OCI-LY3 (cell line): ENCODE data around the gene ANKRD44.

ENCODE experiments used
- H2AFZ ChIP-seq: fragments of 200-600, 300-600 bp; shearing (Covaris generic); 2 replicates; pipeline ENCODE4 v1.6.0; 2014; ENCODE audit warnings: antibody characterized with exemption, low read depth, low read length
- H3K27ac ChIP-seq: fragments of 200-600, 300-600 bp; sonication (generic); 2 replicates; pipeline ENCODE4 v1.5.1; 2014; ENCODE audit warnings: mild to moderate bottlenecking, low read length, moderate library complexity, mixed read lengths
- H3K27me3 ChIP-seq: fragments of 200-600, 300-600 bp; sonication (generic); 2 replicates; pipeline ENCODE4 v1.6.1; 2014; ENCODE audit warnings: low read depth, low read length, mixed read lengths
- H3K36me3 ChIP-seq: fragments of 200-600, 300-600 bp; sonication (generic); replicated peaks from 2 replicates; pipeline ENCODE3; 2014; ENCODE audit warnings: low read depth, low read length, mixed read lengths
- H3K4me1 ChIP-seq: fragments of 300-600, 200-600 bp; sonication (generic); 2 replicates; pipeline ENCODE4 v1.6.1; 2014; ENCODE audit warnings: low read length, mixed read lengths
- H3K4me2 ChIP-seq: fragments of 200-600, 300-600 bp; sonication (generic); 2 replicates; pipeline ENCODE4 v1.6.1; 2014; ENCODE audit warnings: low read length, mixed read lengths
- H3K4me3 ChIP-seq: fragments of 300-600, 200-600 bp; sonication (generic); 2 replicates; pipeline ENCODE4 v1.5.1; 2014; ENCODE audit warnings: antibody characterized with exemption, mild to moderate bottlenecking, low read length, moderate library complexity
- H3K79me2 ChIP-seq: fragments of 300-600, 200-600 bp; shearing (Covaris generic); 2 replicates; pipeline ENCODE4 v1.6.1; 2014; ENCODE audit warnings: mild to moderate bottlenecking, low read length, mixed read lengths
- H3K9ac ChIP-seq: fragments of 300-600, 200-600 bp; shearing (Covaris generic); 2 replicates; pipeline ENCODE4 v1.6.0; 2014; ENCODE audit warnings: mild to moderate bottlenecking, low read length, moderate library complexity
- H3K9me3 ChIP-seq: fragments of 200-600, 300-600 bp; shearing (Covaris generic); 2 replicates; pipeline ENCODE4 v1.6.1; 2014; ENCODE audit warnings: low read length, mixed read lengths; ENCODE audit not compliant: insufficient read depth
- H4K20me1 ChIP-seq: fragments of 200-600, 300-600 bp; sonication (generic); 2 replicates; pipeline ENCODE4 v1.6.1; 2016; ENCODE audit warnings: low read length, mixed read lengths; ENCODE audit not compliant: insufficient read depth
- EZH2phosphoT487 ChIP-seq: fragments of 200-600 bp; shearing (Covaris generic); IDR thresholded peaks from 2 replicates; pipeline ENCODE4 v1.6.1; 2018; ENCODE audit warnings: antibody characterized with exemption, mixed run types, low read depth
- TF ChIP-seq, protein P1 (sequence below): fragments of 200-600, 300-600 bp; sonication (generic); IDR thresholded peaks from 2 replicates; pipeline ENCODE4 v1.5.1; 2014; ENCODE audit warnings: antibody characterized with exemption, low read length, low read depth

Gene ANKRD44

GRCh38 chr2:197130318-197130717 lies 180.3 kb downstream of the ANKRD44 start:
- Histone ChIP-seq H3K4me2 (peak overlapping the region; percentile 71), H3K36me3 (peaks cover 4% of the 10 kb centered on the region), H3K4me3 (peak overlapping the region; percentile 59), H3K27ac (peak overlapping the region; percentile 86), H2AFZ (no peak overlapping the region), H3K79me2 (no peaks in the 10 kb centered on the region), H4K20me1 (no peaks in the 10 kb centered on the region), H3K4me1 (peaks cover 33% of the 10 kb centered on the region), H3K9ac (peak overlapping the region; percentile 59), H3K27me3 (no peaks in the 10 kb centered on the region), H3K9me3 (no peaks in the 10 kb centered on the region; the same call in 1 of the 2 replicates)
- no peak for TF ChIP-seq EZH2phosphoT487
- TF ChIP-seq, protein P1, sequence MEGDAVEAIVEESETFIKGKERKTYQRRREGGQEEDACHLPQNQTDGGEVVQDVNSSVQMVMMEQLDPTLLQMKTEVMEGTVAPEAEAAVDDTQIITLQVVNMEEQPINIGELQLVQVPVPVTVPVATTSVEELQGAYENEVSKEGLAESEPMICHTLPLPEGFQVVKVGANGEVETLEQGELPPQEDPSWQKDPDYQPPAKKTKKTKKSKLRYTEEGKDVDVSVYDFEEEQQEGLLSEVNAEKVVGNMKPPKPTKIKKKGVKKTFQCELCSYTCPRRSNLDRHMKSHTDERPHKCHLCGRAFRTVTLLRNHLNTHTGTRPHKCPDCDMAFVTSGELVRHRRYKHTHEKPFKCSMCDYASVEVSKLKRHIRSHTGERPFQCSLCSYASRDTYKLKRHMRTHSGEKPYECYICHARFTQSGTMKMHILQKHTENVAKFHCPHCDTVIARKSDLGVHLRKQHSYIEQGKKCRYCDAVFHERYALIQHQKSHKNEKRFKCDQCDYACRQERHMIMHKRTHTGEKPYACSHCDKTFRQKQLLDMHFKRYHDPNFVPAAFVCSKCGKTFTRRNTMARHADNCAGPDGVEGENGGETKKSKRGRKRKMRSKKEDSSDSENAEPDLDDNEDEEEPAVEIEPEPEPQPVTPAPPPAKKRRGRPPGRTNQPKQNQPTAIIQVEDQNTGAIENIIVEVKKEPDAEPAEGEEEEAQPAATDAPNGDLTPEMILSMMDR, result no peak

GRCh38 chr2:197128897-197129296 lies 181.7 kb downstream of the ANKRD44 start:
- no peak overlapping the region for H3K9ac ChIP-seq

DNA sequence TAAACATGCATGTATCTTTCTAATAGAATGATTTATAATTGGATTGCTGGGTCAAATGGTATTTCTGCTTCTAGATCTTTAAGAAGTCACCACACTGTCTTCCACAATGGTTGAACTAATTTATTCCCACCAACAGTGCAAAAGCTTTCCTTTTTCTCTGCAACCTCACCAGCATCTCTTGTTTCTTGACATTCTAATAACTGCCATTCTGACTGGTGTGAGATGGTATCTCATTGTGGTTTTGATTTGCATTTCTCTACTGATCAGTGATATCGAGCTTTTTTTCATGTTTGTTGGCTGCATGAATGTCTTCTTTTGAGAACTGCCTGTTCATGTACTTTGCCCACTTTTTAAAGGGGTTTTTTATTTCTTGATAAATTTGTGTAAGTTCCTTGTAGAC lies 182.5 kb downstream of the ANKRD44 start:
- no peaks in the 10 kb centered on the region for H3K79me2 ChIP-seq
- peaks cover 7% of the 10 kb centered on the region for H3K36me3 ChIP-seq
- TF ChIP-seq EZH2phosphoT487, result no peak
- TF ChIP-seq, protein P1, result no peak
- H3K9me3 ChIP-seq, result no peaks in the 10 kb centered on the region; the same call in 1 of the 2 replicates
- H3K27ac ChIP-seq, result no peak overlapping the region
- no peak overlapping the region for H3K9ac ChIP-seq
- peaks cover 33% of the 10 kb centered on the region for H3K4me1 ChIP-seq
- no peak overlapping the region for H3K4me3 ChIP-seq
- H4K20me1 ChIP-seq, result no peaks in the 10 kb centered on the region
- no peak overlapping the region for H2AFZ ChIP-seq
- no peak overlapping the region for H3K4me2 ChIP-seq
- no peaks in the 10 kb centered on the region for H3K27me3 ChIP-seq

More at GRCh38 chr2:197128897-197129296, 181.7 kb downstream of the ANKRD44 start:
- H3K27ac ChIP-seq, result no peak overlapping the region
- peaks cover 33% of the 10 kb centered on the region for H3K4me1 ChIP-seq
- no peak overlapping the region for H2AFZ ChIP-seq
- no peaks in the 10 kb centered on the region; the same call in 1 of the 2 replicates for H3K9me3 ChIP-seq
- no peaks in the 10 kb centered on the region for H3K27me3 ChIP-seq
- no peak overlapping the region for H3K4me2 ChIP-seq
- no peak for TF ChIP-seq EZH2phosphoT487
- TF ChIP-seq, protein P1, result no peak
- no peaks in the 10 kb centered on the region for H4K20me1 ChIP-seq
- no peak overlapping the region for H3K4me3 ChIP-seq
- no peaks in the 10 kb centered on the region for H3K79me2 ChIP-seq
- peaks cover 7% of the 10 kb centered on the region for H3K36me3 ChIP-seq

DNA sequence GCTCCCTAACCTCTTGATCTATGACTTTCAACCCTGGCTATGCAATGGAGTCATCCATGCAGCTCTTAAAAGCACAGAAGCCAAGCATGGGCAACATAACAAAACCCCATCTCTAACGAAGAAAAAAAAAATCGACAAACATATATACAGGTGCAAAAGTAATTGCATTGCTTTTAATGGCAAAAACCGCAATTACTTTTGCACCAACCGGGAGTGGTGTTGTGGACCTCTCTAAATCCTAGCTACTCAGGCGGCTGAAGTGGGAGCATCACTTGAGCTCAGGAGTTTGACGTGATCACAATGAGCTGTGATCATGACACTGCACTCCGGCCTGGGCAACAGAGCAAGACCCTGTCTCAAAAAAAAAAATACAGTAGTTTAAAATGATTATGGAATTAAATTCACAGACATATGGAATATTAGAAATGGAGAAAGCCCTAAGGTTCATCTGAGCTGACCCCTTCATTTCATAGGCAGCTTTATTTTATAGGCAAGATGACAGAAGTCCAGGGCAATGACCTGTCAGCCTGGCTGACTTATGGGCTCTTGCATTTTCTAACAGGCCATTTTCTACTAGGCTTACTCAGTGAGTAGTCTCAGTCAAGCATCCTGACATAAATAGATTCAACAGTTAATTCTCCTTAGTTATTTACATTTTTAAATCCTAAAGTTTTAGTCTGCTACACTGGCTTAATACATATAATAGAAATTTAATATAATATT lies 183.8 kb downstream of the ANKRD44 start:
- Histone ChIP-seq H3K9ac (no peak overlapping the region), H3K4me3 (no peak overlapping the region), H3K4me2 (no peak overlapping the region), H3K4me1 (peaks cover 24% of the 10 kb centered on the region), H3K27ac (no peak overlapping the region), H3K27me3 (no peaks in the 10 kb centered on the region), H2AFZ (no peak overlapping the region), H4K20me1 (no peaks in the 10 kb centered on the region), H3K36me3 (peaks cover 7% of the 10 kb centered on the region), H3K9me3 (no peaks in the 10 kb centered on the region; the same call in 1 of the 2 replicates), H3K79me2 (no peaks in the 10 kb centered on the region)
- TF ChIP-seq, protein P1, result no peak
- no peak for TF ChIP-seq EZH2phosphoT487
